Liver (tissue), 9 donors: ENCODE measurements around the gene SLC15A2. TPM values are rescaled to one million over a fixed set of nuclear protein-coding genes. Genes with fewer than 3 reads are reported as not detected.

Experiments
- DNase-seq: peaks from one replicate; pipeline ENCODE4 v3.0.0-alpha.2; 2017; ENCODE audit warnings: low spot score
- H3K27ac ChIP-seq, 2 donors: one replicate each; pipeline ENCODE4 v1.7.0; 2013; ENCODE audit warnings: inconsistent platforms in 2 of 2, low read length in 2 of 2, control low read depth in 1 of 2, low read depth in 1 of 2, mild to moderate bottlenecking in 1 of 2
- H3K27me3 ChIP-seq, 4 donors: one replicate each; pipeline versions ENCODE4 v1.6.1 to v1.7.0; 2013; ENCODE audit warnings: low read length in 3 of 4, inconsistent platforms in 1 of 4, mild to moderate bottlenecking in 1 of 4, moderate library complexity in 1 of 4; ENCODE audit not compliant: control insufficient read depth in 4 of 4, insufficient read depth in 4 of 4
- H3K36me3 ChIP-seq, 4 donors: one replicate each; pipeline versions ENCODE4 v1.6.1 to v1.7.0; 2013; ENCODE audit warnings: low read length in 3 of 4, mild to moderate bottlenecking in 3 of 4, low read depth in 1 of 4, moderate library complexity in 1 of 4; ENCODE audit not compliant: control insufficient read depth in 4 of 4, insufficient read depth in 3 of 4
- H3K4me1 ChIP-seq, 4 donors: one replicate each; pipeline versions ENCODE4 v1.6.1 to v1.7.0; 2013; ENCODE audit warnings: low read length in 3 of 4, mild to moderate bottlenecking in 3 of 4, moderate library complexity in 1 of 4; ENCODE audit not compliant: control insufficient read depth in 4 of 4, insufficient read depth in 4 of 4
- H3K4me3 ChIP-seq, 3 donors: one replicate each; pipeline versions ENCODE4 v1.6.1 to v1.7.0; 2013; ENCODE audit warnings: low read length in 3 of 3, control low read depth in 1 of 3, low read depth in 1 of 3, mild to moderate bottlenecking in 1 of 3
- H3K9ac ChIP-seq, 2 donors: one replicate each; pipeline ENCODE4 v1.7.0; 2013; ENCODE audit warnings: low read length in 2 of 2, mild to moderate bottlenecking in 2 of 2, moderate library complexity in 2 of 2, control low read depth in 1 of 2, low read depth in 1 of 2
- H3K9me3 ChIP-seq, 4 donors: one replicate each; pipeline versions ENCODE4 v1.6.1 to v1.7.0; 2013; ENCODE audit warnings: low read length in 3 of 4; ENCODE audit not compliant: control insufficient read depth in 4 of 4
- ATF3 ChIP-seq: IDR thresholded peaks from 2 replicates; pipeline ENCODE4 v1.6.1; 2016; ENCODE audit warnings: antibody characterized with exemption
- FOXA1 ChIP-seq: IDR thresholded peaks from 2 replicates; pipeline ENCODE4 v1.6.1; 2016; ENCODE audit warnings: antibody characterized with exemption
- GABPA ChIP-seq, 2 donors: IDR thresholded peaks in 1 of 2; conservative IDR thresholded peaks in 1 of 2; 2 replicates each; pipeline ENCODE4 v1.6.1; 2016; ENCODE audit warnings: antibody characterized with exemption in 2 of 2, mild to moderate bottlenecking in 1 of 2, moderate library complexity in 1 of 2
- HNF4A ChIP-seq, 2 donors: conservative IDR thresholded peaks; 2 replicates each; pipeline ENCODE4 v1.6.1; 2016; ENCODE audit warnings: antibody characterized with exemption in 2 of 2, mild to moderate bottlenecking in 2 of 2
- HNF4G ChIP-seq: IDR thresholded peaks from 2 replicates; pipeline ENCODE4 v1.6.1; 2016; ENCODE audit warnings: antibody characterized with exemption
- JUND ChIP-seq, 2 donors: IDR thresholded peaks; 2 replicates each; pipeline ENCODE4 v1.6.1; 2016; ENCODE audit warnings: antibody characterized with exemption in 2 of 2
- NR2F2 ChIP-seq: IDR thresholded peaks from 2 replicates; pipeline ENCODE4 v1.6.1; 2016; ENCODE audit warnings: antibody characterized with exemption
- RAD21 ChIP-seq, 2 donors: IDR thresholded peaks; 2 replicates each; pipeline ENCODE4 v1.6.1; 2016; ENCODE audit warnings: antibody characterized with exemption in 2 of 2, mild to moderate bottlenecking in 2 of 2
- RXRA ChIP-seq, 2 donors: IDR thresholded peaks; 2 replicates each; pipeline ENCODE4 v1.6.1; 2017 to 2018; ENCODE audit warnings: antibody characterized with exemption in 2 of 2, mild to moderate bottlenecking in 1 of 2
- TAF1 ChIP-seq: conservative IDR thresholded peaks from 2 replicates; pipeline ENCODE4 v1.6.1; 2016; ENCODE audit warnings: antibody characterized with exemption, mild to moderate bottlenecking
- YY1 ChIP-seq: IDR thresholded peaks from 2 replicates; pipeline ENCODE4 v1.6.1; 2016; ENCODE audit warnings: antibody characterized with exemption, mild to moderate bottlenecking
- WGBS: extraction: QIAGEN DNeasy Blood & Tissue Kit; methylation state at CpG from one replicate; pipeline ENCODE4 v1.1.7; 2013; 5-methylcytosine and 5-hydroxymethylcytosine counted together
- polyA plus RNA-seq, 2 donors: library from polyadenylated mRNA; stranded (reverse) in 1 of 2; unstranded in 1 of 2; fragments of 200-250 nt in 1 of 2; fragments of >200 nt in 1 of 2; fragmentation: Nextera tagmentation in 1 of 2; extraction: Ambion mirVana in 1 of 2; gene quantifications; one replicate each; pipeline versions ENCODE4 v1.2.1 to v1.2.3, GENCODE V29; 2013 to 2015
- total RNA-seq, 2 donors: library from RNA; depleted of rRNA; stranded (reverse); fragments of >200 nt; gene quantifications; one replicate each; pipeline ENCODE4 v1.2.3, GENCODE V29; 2014
- TF ChIP-seq, protein P1 (sequence below): IDR thresholded peaks from 2 replicates; pipeline ENCODE4 v1.6.1; 2016; ENCODE audit warnings: antibody characterized with exemption
- TF ChIP-seq, protein P2 (sequence below): IDR thresholded peaks from 2 replicates; pipeline ENCODE4 v1.6.1; 2016; ENCODE audit warnings: antibody characterized with exemption, mild to moderate bottlenecking
- TF ChIP-seq, protein P3 (sequence below): IDR thresholded peaks from 2 replicates; pipeline ENCODE4 v1.6.1; 2016; ENCODE audit warnings: antibody characterized with exemption
- donor health status: healthy.
- donor health status: healthy.
- donor health status: healthy.
- donor health status: healthy.
- donor health status: healthy.

SLC15A2 gene
- total and polyA plus RNA-seq, 4 donors: 0.20 to 2.3 (median 0.56) TPM

DNA sequence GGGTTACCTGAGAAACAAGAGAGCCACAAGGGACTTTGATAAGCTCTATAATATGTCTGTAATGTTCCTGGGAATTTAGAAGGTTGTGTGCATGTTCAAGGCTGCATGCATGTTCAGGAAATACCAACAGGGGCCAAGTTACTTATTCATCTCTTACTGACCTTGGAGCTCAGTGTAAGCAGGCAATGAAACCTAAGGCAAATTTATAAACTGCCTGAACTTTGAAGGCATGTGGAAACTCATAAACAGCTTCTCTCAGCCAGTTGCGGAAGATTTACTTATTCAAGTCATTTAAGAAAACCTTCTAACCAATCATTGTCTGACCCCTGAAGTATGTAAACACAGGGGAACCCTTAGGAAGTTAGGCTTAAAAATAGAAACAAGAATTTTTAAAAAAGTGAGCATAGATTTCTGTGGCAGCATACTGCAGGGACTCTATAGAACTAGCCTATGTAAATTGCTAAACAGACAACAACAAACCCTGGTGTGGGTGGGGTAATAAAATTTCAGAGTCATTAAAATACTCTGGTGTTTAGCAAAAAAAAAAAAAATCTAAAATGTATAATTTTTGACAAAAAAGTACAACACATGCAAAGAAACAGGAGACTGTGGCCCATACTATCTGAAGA lies 57.2 kb downstream of the SLC15A2 start:
- Histone ChIP-seq H3K9ac (no peak overlapping the region), H3K4me1 (no peaks in the 10 kb centered on the region), H3K27me3 (no peaks in the 10 kb centered on the region), H3K27ac (no peak overlapping the region), H3K9me3 (peaks cover 0 to 8% (median 0%) of the 10 kb centered on the region in 4 donors), H3K4me3 (no peak overlapping the region), H3K36me3 (no peaks in the 10 kb centered on the region)
- TF ChIP-seq, protein P1, sequence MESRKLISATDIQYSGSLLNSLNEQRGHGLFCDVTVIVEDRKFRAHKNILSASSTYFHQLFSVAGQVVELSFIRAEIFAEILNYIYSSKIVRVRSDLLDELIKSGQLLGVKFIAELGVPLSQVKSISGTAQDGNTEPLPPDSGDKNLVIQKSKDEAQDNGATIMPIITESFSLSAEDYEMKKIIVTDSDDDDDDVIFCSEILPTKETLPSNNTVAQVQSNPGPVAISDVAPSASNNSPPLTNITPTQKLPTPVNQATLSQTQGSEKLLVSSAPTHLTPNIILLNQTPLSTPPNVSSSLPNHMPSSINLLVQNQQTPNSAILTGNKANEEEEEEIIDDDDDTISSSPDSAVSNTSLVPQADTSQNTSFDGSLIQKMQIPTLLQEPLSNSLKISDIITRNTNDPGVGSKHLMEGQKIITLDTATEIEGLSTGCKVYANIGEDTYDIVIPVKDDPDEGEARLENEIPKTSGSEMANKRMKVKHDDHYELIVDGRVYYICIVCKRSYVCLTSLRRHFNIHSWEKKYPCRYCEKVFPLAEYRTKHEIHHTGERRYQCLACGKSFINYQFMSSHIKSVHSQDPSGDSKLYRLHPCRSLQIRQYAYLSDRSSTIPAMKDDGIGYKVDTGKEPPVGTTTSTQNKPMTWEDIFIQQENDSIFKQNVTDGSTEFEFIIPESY: no peak
- no peak for TF ChIP-seq RXRA (IDR thresholded peaks at IDR 0.05)
- no peak for TF ChIP-seq RAD21 (IDR thresholded peaks at IDR 0.05)
- no peak for TF ChIP-seq FOXA1
- no peak for TF ChIP-seq ATF3
- TF ChIP-seq HNF4G: no peak
- TF ChIP-seq JUND (IDR thresholded peaks at IDR 0.05): no peak
- no peak for TF ChIP-seq HNF4A (conservative IDR thresholded peaks at IDR 0.05)
- TF ChIP-seq, protein P2, sequence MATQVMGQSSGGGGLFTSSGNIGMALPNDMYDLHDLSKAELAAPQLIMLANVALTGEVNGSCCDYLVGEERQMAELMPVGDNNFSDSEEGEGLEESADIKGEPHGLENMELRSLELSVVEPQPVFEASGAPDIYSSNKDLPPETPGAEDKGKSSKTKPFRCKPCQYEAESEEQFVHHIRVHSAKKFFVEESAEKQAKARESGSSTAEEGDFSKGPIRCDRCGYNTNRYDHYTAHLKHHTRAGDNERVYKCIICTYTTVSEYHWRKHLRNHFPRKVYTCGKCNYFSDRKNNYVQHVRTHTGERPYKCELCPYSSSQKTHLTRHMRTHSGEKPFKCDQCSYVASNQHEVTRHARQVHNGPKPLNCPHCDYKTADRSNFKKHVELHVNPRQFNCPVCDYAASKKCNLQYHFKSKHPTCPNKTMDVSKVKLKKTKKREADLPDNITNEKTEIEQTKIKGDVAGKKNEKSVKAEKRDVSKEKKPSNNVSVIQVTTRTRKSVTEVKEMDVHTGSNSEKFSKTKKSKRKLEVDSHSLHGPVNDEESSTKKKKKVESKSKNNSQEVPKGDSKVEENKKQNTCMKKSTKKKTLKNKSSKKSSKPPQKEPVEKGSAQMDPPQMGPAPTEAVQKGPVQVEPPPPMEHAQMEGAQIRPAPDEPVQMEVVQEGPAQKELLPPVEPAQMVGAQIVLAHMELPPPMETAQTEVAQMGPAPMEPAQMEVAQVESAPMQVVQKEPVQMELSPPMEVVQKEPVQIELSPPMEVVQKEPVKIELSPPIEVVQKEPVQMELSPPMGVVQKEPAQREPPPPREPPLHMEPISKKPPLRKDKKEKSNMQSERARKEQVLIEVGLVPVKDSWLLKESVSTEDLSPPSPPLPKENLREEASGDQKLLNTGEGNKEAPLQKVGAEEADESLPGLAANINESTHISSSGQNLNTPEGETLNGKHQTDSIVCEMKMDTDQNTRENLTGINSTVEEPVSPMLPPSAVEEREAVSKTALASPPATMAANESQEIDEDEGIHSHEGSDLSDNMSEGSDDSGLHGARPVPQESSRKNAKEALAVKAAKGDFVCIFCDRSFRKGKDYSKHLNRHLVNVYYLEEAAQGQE: no peak
- no peak for TF ChIP-seq YY1
- DNase-seq: no peak
- 81% methylated on average over 1 of the region's 1 CpG for WGBS

DNA sequence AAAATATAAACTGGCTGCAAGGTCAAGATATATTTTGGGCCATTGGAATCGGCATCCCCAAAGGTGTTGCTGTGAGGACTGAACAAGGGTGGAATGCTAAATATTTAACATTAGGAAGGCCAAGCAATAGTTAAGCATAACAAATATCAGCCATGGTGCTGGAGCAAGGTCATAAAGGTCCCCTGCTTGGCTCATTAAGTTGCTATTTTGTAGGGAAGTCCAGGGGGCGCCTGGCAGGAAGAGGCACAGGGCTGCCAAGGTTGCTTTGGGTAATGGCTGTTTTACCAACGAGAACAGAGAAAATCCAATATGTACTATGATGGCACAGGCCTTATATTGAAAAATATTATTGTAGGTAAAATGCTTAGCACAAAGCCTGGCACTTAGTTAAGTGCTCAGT lies 62.2 kb downstream of the SLC15A2 start:
- no peak for DNase-seq
- no peaks in the 10 kb centered on the region for H3K36me3 ChIP-seq
- H3K27ac ChIP-seq: no peak overlapping the region
- H3K9ac ChIP-seq: no peak overlapping the region
- no peaks in the 10 kb centered on the region for H3K4me1 ChIP-seq
- peaks cover 0 to 8% (median 0%) of the 10 kb centered on the region in 4 donors for H3K9me3 ChIP-seq
- 73% methylated on average over 3 of the region's 3 CpGs for WGBS
- TF ChIP-seq, protein P2: no peak
- TF ChIP-seq ATF3 (no peak), GABPA (IDR thresholded peaks at IDR 0.05 in 1 of 2, conservative IDR thresholded peaks at IDR 0.05 in 1 of 2) (no peak), RXRA (IDR thresholded peaks at IDR 0.05) (no peak), HNF4G (no peak), FOXA1 (no peak), TAF1 (no peak), YY1 (no peak), NR2F2 (no peak)
- TF ChIP-seq, protein P3, sequence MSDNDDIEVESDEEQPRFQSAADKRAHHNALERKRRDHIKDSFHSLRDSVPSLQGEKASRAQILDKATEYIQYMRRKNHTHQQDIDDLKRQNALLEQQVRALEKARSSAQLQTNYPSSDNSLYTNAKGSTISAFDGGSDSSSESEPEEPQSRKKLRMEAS: no peak
- TF ChIP-seq, protein P1: no peak
- no peak overlapping the region for H3K4me3 ChIP-seq
- no peaks in the 10 kb centered on the region for H3K27me3 ChIP-seq
